WTC11 (cell line): ENCODE data around the gene CHTF18.

Experiments
- ATF1 ChIP-seq: sonication (generic); formaldehyde crosslinking; IDR thresholded peaks from 2 replicates; pipeline ENCODE4 v1.8.1; 2023; ENCODE audit warnings: mild to moderate bottlenecking, moderate library complexity, missing genetic modification reagents
- CREB1 ChIP-seq: sonication (generic); formaldehyde crosslinking; IDR thresholded peaks from 2 replicates; pipeline ENCODE4 v1.8.0; 2023; ENCODE audit warnings: mild to moderate bottlenecking, missing genetic modification reagents
- NFYB ChIP-seq: sonication (generic); formaldehyde crosslinking; conservative IDR thresholded peaks from 2 replicates; pipeline ENCODE4 v1.8.0; 2022; ENCODE audit warnings: low read depth, missing genetic modification reagents
- SP1 ChIP-seq: sonication (generic); formaldehyde crosslinking; conservative IDR thresholded peaks from 2 replicates; pipeline ENCODE4 v1.8.1; 2022; ENCODE audit warnings: missing genetic modification reagents
- ZNF671 ChIP-seq: fragments of 250-450 bp; sonication (Bioruptor Pico); IDR thresholded peaks from 2 replicates; pipeline ENCODE4 v1.8.0; 2021; ENCODE audit warnings: mild to moderate bottlenecking
- TF ChIP-seq, protein P1 (sequence below): fragments of 200-600 bp; IDR thresholded peaks from 2 replicates; pipeline ENCODE4 v1.8.0; 2022; ENCODE audit warnings: antibody characterized with exemption
- TF ChIP-seq, protein P2 (sequence below): sonication (generic); formaldehyde crosslinking; IDR thresholded peaks from 2 replicates; pipeline ENCODE4 v1.8.1; 2022; ENCODE audit warnings: mild to moderate bottlenecking, missing genetic modification reagents, moderate library complexity, borderline replicate concordance
- TF ChIP-seq, protein P3 (sequence below): sonication (generic); formaldehyde crosslinking; IDR thresholded peaks from 2 replicates; pipeline ENCODE4 v1.8.1; 2023; ENCODE audit warnings: mild to moderate bottlenecking, missing genetic modification reagents

DNA sequence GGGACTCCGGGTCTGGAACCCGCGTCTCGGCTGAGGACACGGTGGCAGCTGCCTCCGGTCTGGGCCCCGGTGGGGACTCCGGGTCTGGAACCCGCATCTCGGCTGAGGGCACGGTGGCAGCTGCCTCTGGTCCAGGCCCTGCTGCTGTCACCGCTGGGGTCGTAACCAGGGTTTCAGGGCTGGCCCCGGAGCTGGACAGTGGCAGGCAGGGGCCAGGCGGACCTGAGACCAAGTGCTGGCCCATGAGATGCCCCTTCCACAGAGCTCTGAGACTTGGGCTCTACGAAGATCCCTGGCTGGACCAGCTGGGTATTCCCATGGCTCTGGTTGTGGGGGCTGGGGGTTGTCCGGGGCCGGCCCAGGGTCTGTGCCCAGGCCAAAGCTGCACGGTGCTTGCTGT is 4.0 kb upstream of the CHTF18 start:
- TF ChIP-seq, protein P1, sequence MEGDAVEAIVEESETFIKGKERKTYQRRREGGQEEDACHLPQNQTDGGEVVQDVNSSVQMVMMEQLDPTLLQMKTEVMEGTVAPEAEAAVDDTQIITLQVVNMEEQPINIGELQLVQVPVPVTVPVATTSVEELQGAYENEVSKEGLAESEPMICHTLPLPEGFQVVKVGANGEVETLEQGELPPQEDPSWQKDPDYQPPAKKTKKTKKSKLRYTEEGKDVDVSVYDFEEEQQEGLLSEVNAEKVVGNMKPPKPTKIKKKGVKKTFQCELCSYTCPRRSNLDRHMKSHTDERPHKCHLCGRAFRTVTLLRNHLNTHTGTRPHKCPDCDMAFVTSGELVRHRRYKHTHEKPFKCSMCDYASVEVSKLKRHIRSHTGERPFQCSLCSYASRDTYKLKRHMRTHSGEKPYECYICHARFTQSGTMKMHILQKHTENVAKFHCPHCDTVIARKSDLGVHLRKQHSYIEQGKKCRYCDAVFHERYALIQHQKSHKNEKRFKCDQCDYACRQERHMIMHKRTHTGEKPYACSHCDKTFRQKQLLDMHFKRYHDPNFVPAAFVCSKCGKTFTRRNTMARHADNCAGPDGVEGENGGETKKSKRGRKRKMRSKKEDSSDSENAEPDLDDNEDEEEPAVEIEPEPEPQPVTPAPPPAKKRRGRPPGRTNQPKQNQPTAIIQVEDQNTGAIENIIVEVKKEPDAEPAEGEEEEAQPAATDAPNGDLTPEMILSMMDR = no peak
- TF ChIP-seq ZNF671 (CRISPR knock-in tag) = no peak
- TF ChIP-seq CREB1 (CRISPR knock-in tag) = no peak
- TF ChIP-seq, protein P2, sequence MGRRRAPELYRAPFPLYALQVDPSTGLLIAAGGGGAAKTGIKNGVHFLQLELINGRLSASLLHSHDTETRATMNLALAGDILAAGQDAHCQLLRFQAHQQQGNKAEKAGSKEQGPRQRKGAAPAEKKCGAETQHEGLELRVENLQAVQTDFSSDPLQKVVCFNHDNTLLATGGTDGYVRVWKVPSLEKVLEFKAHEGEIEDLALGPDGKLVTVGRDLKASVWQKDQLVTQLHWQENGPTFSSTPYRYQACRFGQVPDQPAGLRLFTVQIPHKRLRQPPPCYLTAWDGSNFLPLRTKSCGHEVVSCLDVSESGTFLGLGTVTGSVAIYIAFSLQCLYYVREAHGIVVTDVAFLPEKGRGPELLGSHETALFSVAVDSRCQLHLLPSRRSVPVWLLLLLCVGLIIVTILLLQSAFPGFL (CRISPR knock-in tag) = no peak
- no peak for TF ChIP-seq NFYB (CRISPR knock-in tag)
- no peak for TF ChIP-seq SP1 (CRISPR knock-in tag)
- TF ChIP-seq, protein P3, sequence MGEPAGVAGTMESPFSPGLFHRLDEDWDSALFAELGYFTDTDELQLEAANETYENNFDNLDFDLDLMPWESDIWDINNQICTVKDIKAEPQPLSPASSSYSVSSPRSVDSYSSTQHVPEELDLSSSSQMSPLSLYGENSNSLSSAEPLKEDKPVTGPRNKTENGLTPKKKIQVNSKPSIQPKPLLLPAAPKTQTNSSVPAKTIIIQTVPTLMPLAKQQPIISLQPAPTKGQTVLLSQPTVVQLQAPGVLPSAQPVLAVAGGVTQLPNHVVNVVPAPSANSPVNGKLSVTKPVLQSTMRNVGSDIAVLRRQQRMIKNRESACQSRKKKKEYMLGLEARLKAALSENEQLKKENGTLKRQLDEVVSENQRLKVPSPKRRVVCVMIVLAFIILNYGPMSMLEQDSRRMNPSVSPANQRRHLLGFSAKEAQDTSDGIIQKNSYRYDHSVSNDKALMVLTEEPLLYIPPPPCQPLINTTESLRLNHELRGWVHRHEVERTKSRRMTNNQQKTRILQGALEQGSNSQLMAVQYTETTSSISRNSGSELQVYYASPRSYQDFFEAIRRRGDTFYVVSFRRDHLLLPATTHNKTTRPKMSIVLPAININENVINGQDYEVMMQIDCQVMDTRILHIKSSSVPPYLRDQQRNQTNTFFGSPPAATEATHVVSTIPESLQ = no peak
- TF ChIP-seq ATF1 (CRISPR knock-in tag) = no peak
